Measurements from ENCODE around the gene ATG9A.

DNA sequence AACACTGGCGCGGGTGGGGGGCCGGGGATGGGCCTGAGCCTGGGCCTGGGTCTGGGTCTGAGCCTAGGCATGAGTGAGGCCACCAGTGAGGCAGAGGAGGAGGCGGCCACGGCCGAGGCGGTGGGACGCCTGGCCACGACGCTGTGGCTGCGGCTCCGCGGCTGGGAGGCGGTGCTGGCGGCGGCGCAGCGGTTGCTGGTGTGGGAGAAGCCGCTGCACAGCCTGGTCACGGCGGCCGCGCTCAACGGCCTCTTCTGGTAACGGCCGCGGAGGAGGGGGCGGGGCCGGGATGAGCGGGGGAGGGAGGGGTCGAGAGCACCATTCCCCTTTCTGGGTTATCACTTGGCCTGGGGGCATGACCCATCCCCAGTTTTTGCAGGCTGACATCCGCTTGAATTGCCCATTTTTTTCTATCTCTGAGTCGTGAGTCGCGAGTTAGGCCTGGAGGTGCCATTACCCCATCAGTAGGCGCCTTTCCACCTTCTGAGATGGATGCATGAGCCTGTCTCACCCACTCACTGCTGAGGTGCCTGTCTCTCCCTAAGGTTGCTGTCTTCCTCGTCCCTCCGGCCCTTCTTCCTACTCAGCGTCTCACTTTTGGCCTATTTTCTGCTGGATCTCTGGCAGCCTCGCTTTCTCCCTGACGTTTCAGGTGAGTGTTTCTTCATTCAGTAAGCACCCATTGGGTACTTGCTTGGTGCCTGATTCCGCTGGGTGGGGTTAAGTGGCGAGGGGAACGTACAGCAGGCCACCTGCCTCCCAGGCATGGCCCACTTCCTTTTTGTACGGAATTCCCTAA lies 50.9 kb downstream of the ATG9A start:
- TF ChIP-seq CTCF (IDR thresholded peaks at IDR 0.05) (no peak), POLR2A (IDR thresholded peaks at IDR 0.05) (no peak)
